Sigmoid colon (tissue), 7 donors: Measurements from ENCODE around the gene ELMO1. TPM values are rescaled to one million over a fixed set of nuclear protein-coding genes. Genes with fewer than 3 reads are reported as not detected.

ENCODE experiments used
- DNase-seq: peaks from one replicate; pipeline ENCODE4 v3.0.0-alpha.2; 2019
- H3K27ac ChIP-seq, 4 donors: fragments of 200-600 bp; sonication (generic); one replicate each; pipeline ENCODE4 v1.5.1; 2016 to 2019; ENCODE audit warnings: mild to moderate bottlenecking in 1 of 4
- H3K27me3 ChIP-seq, 3 donors: fragments of 200-600 bp; sonication (generic); one replicate each; pipeline ENCODE4 v1.5.1; 2019; ENCODE audit warnings: mild to moderate bottlenecking in 1 of 3
- H3K36me3 ChIP-seq, 4 donors: fragments of 200-600 bp; sonication (generic); one replicate each; pipeline ENCODE4 v1.5.1; 2016 to 2019
- H3K4me1 ChIP-seq, 4 donors: fragments of 200-600 bp; sonication (generic); one replicate each; pipeline ENCODE4 v1.5.1; 2017 to 2019
- H3K4me3 ChIP-seq, 4 donors: fragments of 200-600 bp; sonication (generic); one replicate each; pipeline ENCODE4 v1.5.1; 2017 to 2019; ENCODE audit warnings: mild to moderate bottlenecking in 2 of 4, moderate library complexity in 1 of 4
- H3K9me3 ChIP-seq, 4 donors: fragments of 200-600 bp in 3 of 4; sonication (generic) in 3 of 4; one replicate each; pipeline versions ENCODE4 v1.5.1 to v1.6.1; 2013 to 2019
- CTCF ChIP-seq, 4 experiments: fragments of 450-650 bp in 3 of 4; fragments of 200-600 bp in 1 of 4; IDR thresholded peaks; one replicate each; pipeline ENCODE4 v1.5.1; 2016 to 2019; ENCODE audit warnings: antibody characterized with exemption in 4 of 4, mild to moderate bottlenecking in 3 of 4, moderate library complexity in 2 of 4
- EP300 ChIP-seq, 4 donors: sonication (generic); formaldehyde crosslinking; IDR thresholded peaks; one replicate each; pipeline ENCODE4 v1.6.1; 2017; ENCODE audit warnings: antibody characterized with exemption in 4 of 4
- POLR2A ChIP-seq, 2 donors: fragments of 450-650 bp; IDR thresholded peaks; one replicate each; pipeline ENCODE4 v1.6.1; 2016; ENCODE audit warnings: antibody characterized with exemption in 2 of 2, mild to moderate bottlenecking in 2 of 2, moderate library complexity in 2 of 2
- POLR2AphosphoS5 ChIP-seq, 4 donors: sonication (generic); formaldehyde crosslinking; IDR thresholded peaks; one replicate each; pipeline ENCODE4 v1.6.1; 2017; ENCODE audit warnings: antibody characterized with exemption in 4 of 4
- WGBS, 2 donors: extraction: QIAGEN DNeasy Blood & Tissue Kit; methylation state at CpG; one replicate each; pipeline ENCODE4 v1.1.7; 2013; 5-methylcytosine and 5-hydroxymethylcytosine counted together
- intact Hi-C: fragments of 100-400 bp; cut with DNase I; formaldehyde crosslinking; loops from one replicate; pipeline ENCODE4 v1.15.1; 2023
- polyA plus RNA-seq, 3 donors: library from polyadenylated mRNA; stranded (reverse); fragments of 200-250 nt; gene quantifications; one replicate each; pipeline ENCODE4 v1.2.3, GENCODE V29; 2013
- total RNA-seq, 4 donors: library from RNA; depleted of rRNA; stranded (reverse); fragments of >200 nt; gene quantifications; one replicate each; pipeline ENCODE4 v1.1.0, GENCODE V29; 2016
- donor health status: healthy with polysubstance abuse.
- donor health status: Bipolar disorder and iron deficiency.
- donor health status: healthy.

Gene ELMO1
- total and polyA plus RNA-seq, 7 donors = 2.3 to 63.1 (median 33.9) TPM

- 89 to 99% methylated on average over 2 of the region's 2 CpGs for WGBS, 2 donors
- Histone ChIP-seq H3K4me3 (no peak overlapping the region), H3K27me3 (no peaks in the 10 kb centered on the region), H3K36me3 (no peaks in the 10 kb centered on the region), H3K27ac (no peak overlapping the region), H3K4me1 (no peaks in the 10 kb centered on the region), H3K9me3 (no peaks in the 10 kb centered on the region)
- DNase-seq = no peak
- TF ChIP-seq POLR2A (IDR thresholded peaks at IDR 0.05) (no peak), CTCF (IDR thresholded peaks at IDR 0.05) (no peak), POLR2AphosphoS5 (IDR thresholded peaks at IDR 0.05) (no peak), EP300 (IDR thresholded peaks at IDR 0.05) (no peak)
- intact Hi-C loops = no loop called here
Measured at GRCh38 chr7:36905841-36906240, 542.8 kb downstream of the ELMO1 start.

- H3K27me3 ChIP-seq = no peaks in the 10 kb centered on the region
- H3K4me3 ChIP-seq = no peak overlapping the region
- WGBS, 2 donors = 67 to 75% methylated on average over 2 of the region's 2 CpGs
- H3K27ac ChIP-seq = no peak overlapping the region
- no peaks in the 10 kb centered on the region for H3K9me3 ChIP-seq
- intact Hi-C loops = no loop called here
- no peaks in the 10 kb centered on the region for H3K4me1 ChIP-seq
- no peaks in the 10 kb centered on the region for H3K36me3 ChIP-seq
- no peak for DNase-seq
- TF ChIP-seq EP300 (IDR thresholded peaks at IDR 0.05) = no peak
- TF ChIP-seq POLR2AphosphoS5 (IDR thresholded peaks at IDR 0.05) = no peak
- TF ChIP-seq CTCF (IDR thresholded peaks at IDR 0.05) = no peak
- no peak for TF ChIP-seq POLR2A (IDR thresholded peaks at IDR 0.05)
Measured at GRCh38 chr7:36904802-36905201, 543.9 kb downstream of the ELMO1 start.

- H3K4me3 ChIP-seq = no peak overlapping the region
- WGBS, 2 donors = 94 to 97% methylated on average over 3 of the region's 3 CpGs
- intact Hi-C loops = no loop called here
- H3K27me3 ChIP-seq = no peaks in the 10 kb centered on the region
- H3K27ac ChIP-seq = no peak overlapping the region
- TF ChIP-seq EP300 (IDR thresholded peaks at IDR 0.05) = no peak
- no peak for TF ChIP-seq POLR2AphosphoS5 (IDR thresholded peaks at IDR 0.05)
- TF ChIP-seq POLR2A (IDR thresholded peaks at IDR 0.05) = no peak
- TF ChIP-seq CTCF (IDR thresholded peaks at IDR 0.05) = no peak
- H3K4me1 ChIP-seq = no peaks in the 10 kb centered on the region
- no peaks in the 10 kb centered on the region for H3K36me3 ChIP-seq
- H3K9me3 ChIP-seq = no peaks in the 10 kb centered on the region
- DNase-seq = no peak
Measured at GRCh38 chr7:36904101-36904500, 544.6 kb downstream of the ELMO1 start.

- Histone ChIP-seq H3K27ac (no peak overlapping the region), H3K4me3 (no peak overlapping the region), H3K9me3 (no peaks in the 10 kb centered on the region), H3K27me3 (no peaks in the 10 kb centered on the region), H3K36me3 (no peaks in the 10 kb centered on the region), H3K4me1 (peaks cover 0 to 2% (median 0%) of the 10 kb centered on the region in 4 donors)
- WGBS, 2 donors = 94 to 97% methylated on average over 4 of the region's 4 CpGs
- no peak for DNase-seq
- no peak for TF ChIP-seq EP300 (IDR thresholded peaks at IDR 0.05)
- TF ChIP-seq POLR2AphosphoS5 (IDR thresholded peaks at IDR 0.05) = no peak
- no peak for TF ChIP-seq CTCF (IDR thresholded peaks at IDR 0.05)
- no peak for TF ChIP-seq POLR2A (IDR thresholded peaks at IDR 0.05)
- intact Hi-C loops = no loop called here
Measured at GRCh38 chr7:36900988-36901710, 547.5 kb downstream of the ELMO1 start.

- Histone ChIP-seq H3K4me3 (no peak overlapping the region), H3K4me1 (peaks cover 0 to 2% (median 0%) of the 10 kb centered on the region in 4 donors), H3K27ac (no peak overlapping the region), H3K36me3 (no peaks in the 10 kb centered on the region), H3K27me3 (no peaks in the 10 kb centered on the region), H3K9me3 (no peaks in the 10 kb centered on the region)
- no peak for DNase-seq
- TF ChIP-seq POLR2AphosphoS5 (IDR thresholded peaks at IDR 0.05) (no peak), POLR2A (IDR thresholded peaks at IDR 0.05) (no peak), CTCF (IDR thresholded peaks at IDR 0.05) (no peak), EP300 (IDR thresholded peaks at IDR 0.05) (no peak)
- intact Hi-C loops = no loop called here
- 38 to 77% methylated on average over 5 of the region's 5 CpGs for WGBS, 2 donors
Measured at GRCh38 chr7:36898186-36898585, 550.5 kb downstream of the ELMO1 start.
